Measurements from ENCODE around the gene ANXA5. TPM values are rescaled to one million over a fixed set of nuclear protein-coding genes. Genes with fewer than 3 reads are reported as not detected.

ANXA5 gene
- total RNA-seq, 1 experiment from 2014 or later = 476 TPM

- Mint-ChIP-seq H3K27ac (ENCODE audit: low read depth, unreplicated experiment) (peak overlapping the region; percentile 59), H3K27me3 (ENCODE audit: insufficient read depth, unreplicated experiment) (no peaks in the 10 kb centered on the region), H3K36me3 (ENCODE audit: insufficient read depth, unreplicated experiment) (peaks cover 66% of the 10 kb centered on the region), H3K9me3 (ENCODE audit: unreplicated experiment) (no peaks in the 10 kb centered on the region), H3K4me3 (ENCODE audit: unreplicated experiment) (no peak overlapping the region), H3K4me1 (ENCODE audit: insufficient read depth, unreplicated experiment) (peaks cover 14% of the 10 kb centered on the region)
- DNase-seq (ENCODE audit: unreplicated experiment) = peak; percentile 45
- intact Hi-C loops (cut with micrococcal nuclease) = no loop called here
- no peak for TF ChIP-seq CTCF (IDR thresholded peaks at IDR 0.05; ENCODE audit: unreplicated experiment)
- BruUV-seq (replicated peaks) = no TSS peak
- ChIA-PET POLR2A (interaction anchor here (0.5 to 1.2 kb wide), 4 partner anchors 13 to 1071 kb away, joined by 3 read pairs; no protein-coding TSS in a partner anchor), CTCF (interaction anchor here (0.5 to 1.6 kb wide), 6 partner anchors 14 to 493 kb away, joined by 3 to 8 read pairs (median 4); no protein-coding TSS in a partner anchor)
These were observed 11.5 kb downstream of the ANXA5 start for GRCh38 chr4:121685257-121685656.

GRCh38 chr4:121684561-121684960 lies 12.2 kb downstream of the ANXA5 start:
- H3K27me3 Mint-ChIP-seq (ENCODE audit: insufficient read depth, unreplicated experiment) = no peaks in the 10 kb centered on the region
- ChIA-PET CTCF (interaction anchor here (1.1 to 1.6 kb wide), 5 partner anchors 8 to 492 kb away, joined by 4 to 8 read pairs (median 6); no protein-coding TSS in a partner anchor), POLR2A (interaction anchor here (0.7 to 1.2 kb wide), 2 partner anchors 12 to 25 kb away, joined by 3 read pairs; no protein-coding TSS in a partner anchor)
- DNase-seq (ENCODE audit: unreplicated experiment) = no peak
- BruUV-seq (replicated peaks) = no TSS peak
- no peaks in the 10 kb centered on the region for H3K9me3 Mint-ChIP-seq (ENCODE audit: unreplicated experiment)
- peaks cover 14% of the 10 kb centered on the region for H3K4me1 Mint-ChIP-seq (ENCODE audit: insufficient read depth, unreplicated experiment)
- peaks cover 73% of the 10 kb centered on the region for H3K36me3 Mint-ChIP-seq (ENCODE audit: insufficient read depth, unreplicated experiment)
- TF ChIP-seq CTCF (IDR thresholded peaks at IDR 0.05; ENCODE audit: unreplicated experiment) = no peak
- intact Hi-C loops (cut with micrococcal nuclease) = no loop called here
- H3K4me3 Mint-ChIP-seq (ENCODE audit: unreplicated experiment) = no peak overlapping the region
- peak overlapping the region; percentile 68 for H3K27ac Mint-ChIP-seq (ENCODE audit: low read depth, unreplicated experiment)

- no peak for DNase-seq (ENCODE audit: unreplicated experiment)
- no peak overlapping the region for H3K4me3 Mint-ChIP-seq (ENCODE audit: unreplicated experiment)
- ChIA-PET POLR2A (interaction anchor here (1.2 kb wide), 1 partner anchor 12 kb away, joined by 3 read pairs; no protein-coding TSS in a partner anchor), CTCF (interaction anchor here (0.5 to 1.6 kb wide), 4 partner anchors 8 to 425 kb away, joined by 3 to 8 read pairs (median 5); no protein-coding TSS in a partner anchor)
- no peak for TF ChIP-seq CTCF (IDR thresholded peaks at IDR 0.05; ENCODE audit: unreplicated experiment)
- H3K9me3 Mint-ChIP-seq (ENCODE audit: unreplicated experiment) = no peaks in the 10 kb centered on the region
- intact Hi-C loops (cut with micrococcal nuclease) = no loop called here
- H3K36me3 Mint-ChIP-seq (ENCODE audit: insufficient read depth, unreplicated experiment) = peaks cover 79% of the 10 kb centered on the region
- peaks cover 19% of the 10 kb centered on the region for H3K4me1 Mint-ChIP-seq (ENCODE audit: insufficient read depth, unreplicated experiment)
- H3K27me3 Mint-ChIP-seq (ENCODE audit: insufficient read depth, unreplicated experiment) = no peaks in the 10 kb centered on the region
- H3K27ac Mint-ChIP-seq (ENCODE audit: low read depth, unreplicated experiment) = peak overlapping the region; percentile 68
- BruUV-seq (replicated peaks) = no TSS peak
These were observed 12.8 kb downstream of the ANXA5 start for GRCh38 chr4:121684016-121684415.

GRCh38 chr4:121680571-121680970 lies 16.2 kb downstream of the ANXA5 start:
- CTCF ChIA-PET = interaction anchor here (0.6 to 1.7 kb wide), 8 partner anchors 9 to 309 kb away, joined by 3 to 7 read pairs (median 3); partner anchors contain the start of gene ANXA5
- POLR2A ChIA-PET = interaction anchor here (1.0 to 1.5 kb wide), 2 partner anchors 14 to 34 kb away, joined by 3 to 5 read pairs; no protein-coding TSS in a partner anchor
- Mint-ChIP-seq H3K36me3 (ENCODE audit: insufficient read depth, unreplicated experiment) (peaks cover 91% of the 10 kb centered on the region), H3K9me3 (ENCODE audit: unreplicated experiment) (no peaks in the 10 kb centered on the region), H3K27me3 (ENCODE audit: insufficient read depth, unreplicated experiment) (no peaks in the 10 kb centered on the region), H3K27ac (ENCODE audit: low read depth, unreplicated experiment) (no peak overlapping the region), H3K4me3 (ENCODE audit: unreplicated experiment) (no peak overlapping the region), H3K4me1 (ENCODE audit: insufficient read depth, unreplicated experiment) (peaks cover 18% of the 10 kb centered on the region)
- intact Hi-C loops (cut with micrococcal nuclease) = no loop called here
- no TSS peak for BruUV-seq (replicated peaks)
- no peak for TF ChIP-seq CTCF (IDR thresholded peaks at IDR 0.05; ENCODE audit: unreplicated experiment)
- DNase-seq (ENCODE audit: unreplicated experiment) = no peak

Measured in MCF 10A (cell line).